ENCODE measurements around the gene KCNC2. TPM values are rescaled to one million over a fixed set of nuclear protein-coding genes. Genes with fewer than 3 reads are reported as not detected.

The KCNC2 gene
- total and polyA plus RNA-seq, 2 donors (not counting 3 experiments of a cell fraction or from before 2014, with no cell fraction given), result not detected

GRCh38 chr12:75196865-75197264, 12.8 kb downstream of the KCNC2 start:
- DNase-seq (ENCODE audit: low read depth, low spot score) (no peak), FAIRE-seq (no peak)
- no peaks in the 10 kb centered on the region for H3K79me2 ChIP-seq (ENCODE audit: control insufficient read depth, insufficient read depth, low read length)
- ChIA-PET CTCF (no interaction called here), POLR2A (no interaction called here)
- H4K20me1 ChIP-seq (replicated peaks; ENCODE audit: control insufficient read depth, extremely low read depth, insufficient read depth, low read length), result no peaks in the 10 kb centered on the region
- dilution Hi-C loops (cut with MboI; ENCODE audit: extremely low pct_ligation_motif_present, low sequenced_read_pairs), result no loop called here
- H3K4me2 ChIP-seq (ENCODE audit: insufficient read depth, low read length), result no peak overlapping the region
- no peak overlapping the region for H2AFZ ChIP-seq (ENCODE audit: low read depth, low read length)
- H3K27ac ChIP-seq (ENCODE audit: insufficient read depth, low read depth, low read length), result no peak overlapping the region
- no peaks in the 10 kb centered on the region for H3K9me3 ChIP-seq (replicated peaks; ENCODE audit: control insufficient read depth, insufficient read depth, low read length)
- H3K9ac ChIP-seq (replicated peaks; ENCODE audit: extremely low read depth, insufficient read depth, low read length), result no peak overlapping the region
- intact Hi-C loops (cut with micrococcal nuclease), result no loop called here
- no peaks in the 10 kb centered on the region for H3K36me3 ChIP-seq (ENCODE audit: control insufficient read depth in 2 of 2, extremely low read depth in 1 of 2, insufficient read depth in 2 of 2, low read length in 2 of 2)
- TF ChIP-seq POLR2AphosphoS5 (IDR thresholded peaks at IDR 0.05; ENCODE audit: insufficient read depth, low read depth, low read length), result no peak
- TF ChIP-seq EZH2 (IDR thresholded peaks at IDR 0.05; ENCODE audit: borderline replicate concordance, low read depth, low read length, severe bottlenecking), result no peak
- TF ChIP-seq JUN (IDR thresholded peaks at IDR 0.05; ENCODE audit: borderline replicate concordance, insufficient read depth, insufficient read length, low read depth), result no peak
- no peak for TF ChIP-seq MYC (IDR thresholded peaks at IDR 0.05; ENCODE audit: low read depth, low read length)
- no peak for TF ChIP-seq MAX (IDR thresholded peaks at IDR 0.05; ENCODE audit: insufficient read depth, insufficient read length)
- no peak for TF ChIP-seq GATA2 (IDR thresholded peaks at IDR 0.05; ENCODE audit: insufficient read depth, insufficient read length, low read depth, low read length)
- TF ChIP-seq POLR2A (IDR thresholded peaks at IDR 0.05; ENCODE audit: low read depth, low read length), result no peak
- no peak for TF ChIP-seq CTCF (IDR thresholded peaks at IDR 0.05; ENCODE audit: extremely low read depth in 1 of 2, insufficient read depth in 1 of 2, low read depth in 1 of 2, low read length in 2 of 2)
- no peak for TF ChIP-seq FOS (IDR thresholded peaks at IDR 0.05; ENCODE audit: borderline replicate concordance, insufficient read depth, low read length)
- H3K9me1 ChIP-seq (replicated peaks; ENCODE audit: control insufficient read depth, extremely low read depth, insufficient read depth, low read length), result no peaks in the 10 kb centered on the region
- no peak overlapping the region for H3K4me3 ChIP-seq (replicated peaks in 1 of 3; ENCODE audit: insufficient read depth in 1 of 3, low read depth in 1 of 3, low read length in 3 of 3)
- H3K27me3 ChIP-seq (ENCODE audit: control insufficient read depth in 2 of 2, insufficient read depth in 2 of 2, low read length in 2 of 2), result no peaks in the 10 kb centered on the region
- no TSS peak for BruUV-seq (replicated peaks)
- H3K4me1 ChIP-seq (ENCODE audit: control insufficient read depth, extremely low read depth, insufficient read depth, low read length), result no peaks in the 10 kb centered on the region

All from endothelial cell of umbilical vein (primary cell).